ENCODE results near the gene RFTN1. TPM values are rescaled to one million over a fixed set of nuclear protein-coding genes. Genes with fewer than 3 reads are reported as not detected.

RFTN1 gene
- polyA plus RNA-seq, 12 donors = 10.4 to 29.6 (median 14.1) TPM; not detected in 1

GRCh38 chr3:16286751-16287543, 226.6 kb downstream of the RFTN1 start:
- DNase-seq = no peak

GRCh38 chr3:16286161-16286560, 227.3 kb downstream of the RFTN1 start:
- DNase-seq = no peak

GRCh38 chr3:16284633-16285032, 228.9 kb downstream of the RFTN1 start:
- DNase-seq = no peak

GRCh38 chr3:16280671-16281070, 232.8 kb downstream of the RFTN1 start:
- no peak for DNase-seq

GRCh38 chr3:16279010-16279801, 234.3 kb downstream of the RFTN1 start:
- no peak for DNase-seq

- no peak for DNase-seq
Measured at GRCh38 chr3:16277471-16277870, 236.0 kb downstream of the RFTN1 start.

GRCh38 chr3:16273867-16274266, 239.6 kb downstream of the RFTN1 start:
- DNase-seq = no peak

- DNase-seq = no peak
Measured at GRCh38 chr3:16272588-16272987, 240.9 kb downstream of the RFTN1 start.

- DNase-seq = no peak
Measured at GRCh38 chr3:16270855-16271254, 242.6 kb downstream of the RFTN1 start.

- DNase-seq = no peak
Measured at GRCh38 chr3:16266714-16267113, 246.8 kb downstream of the RFTN1 start.

Other genes with a start within 250 kb of the RFTN1 start
- gene DPH3, start 248.8 kb downstream of the RFTN1 start, polyA plus RNA-seq (ENCODE audit: insufficient read length in 12 of 12) = 10 to 100 TPM in 11 of 12 donors, not detected in 1; 17.0 to 36.4 (median 29.6) TPM
- gene OXNAD1, start 248.5 kb downstream of the RFTN1 start, polyA plus RNA-seq (ENCODE audit: insufficient read length in 12 of 12) = 10 to 100 TPM in 6 of 12 donors, 1 to 10 TPM in 5, not detected in 1; 8.2 to 19.6 (median 10.2) TPM
- gene DAZL, start 91.7 kb upstream of the RFTN1 start, polyA plus RNA-seq (ENCODE audit: insufficient read length in 12 of 12) = under 1 TPM in 1 of 12 donors, not detected in 11; 0.08 TPM